ENCODE measurements around the gene LY6G5B. TPM values are rescaled to one million over a fixed set of nuclear protein-coding genes. Genes with fewer than 3 reads are reported as not detected.
A peak's percentile ranks its signal among the peaks of the same experiment; 100 is the strongest.

Gene LY6G5B
- total RNA-seq, 4 donors from 2014 or later: 0.70 to 9.5 (median 4.5) TPM

GRCh38 chr6:31676322-31676903, 6.6 kb downstream of the LY6G5B start:
- intact Hi-C loops (cut with DNase I): loop anchor here (5.0 kb wide), 1 partner anchor 91 kb away; no protein-coding TSS in a partner anchor
- Histone ChIP-seq H3K27me3 (no peaks in the 10 kb centered on the region), H3K4me3 (no peak overlapping the region), H3K27ac (no peak overlapping the region), H3K4me1 (peaks cover 0 to 15% (median 12%) of the 10 kb centered on the region in 3 donors), H3K36me3 (peaks cover 9 to 35% (median 12%) of the 10 kb centered on the region in 3 donors), H3K9me3 (no peaks in the 10 kb centered on the region)
- no peak for DNase-seq
- no peak for TF ChIP-seq POLR2A (IDR thresholded peaks at IDR 0.05)
- WGBS, 2 donors: 68 to 77% methylated on average over 4 of the region's 4 CpGs

GRCh38 chr6:31676904-31677303, 7.1 kb downstream of the LY6G5B start:
- Histone ChIP-seq H3K4me3 (no peak overlapping the region), H3K9me3 (no peaks in the 10 kb centered on the region), H3K27ac (no peak overlapping the region), H3K36me3 (peaks cover 4 to 30% (median 7%) of the 10 kb centered on the region in 3 donors), H3K4me1 (peaks cover 0 to 20% (median 16%) of the 10 kb centered on the region in 3 donors), H3K27me3 (no peaks in the 10 kb centered on the region)
- intact Hi-C loops (cut with DNase I): loop anchor here (5.0 kb wide), 1 partner anchor 90 kb away; no protein-coding TSS in a partner anchor
- DNase-seq: no peak
- 33 to 66% methylated on average over 6 of the region's 6 CpGs for WGBS, 2 donors
- no peak for TF ChIP-seq POLR2A (IDR thresholded peaks at IDR 0.05)
- no peak for TF ChIP-seq CTCF (IDR thresholded peaks at IDR 0.05)

GRCh38 chr6:31677955-31678354, 8.2 kb downstream of the LY6G5B start:
- intact Hi-C loops (cut with DNase I): loop anchor here (5.0 kb wide), 1 partner anchor 89 kb away; no protein-coding TSS in a partner anchor
- no peaks in the 10 kb centered on the region for H3K27me3 ChIP-seq
- H3K27ac ChIP-seq: no peak overlapping the region
- H3K36me3 ChIP-seq: peaks cover 0 to 20% (median 0%) of the 10 kb centered on the region in 3 donors
- no peak overlapping the region for H3K4me3 ChIP-seq
- DNase-seq: no peak
- 67 to 74% methylated on average over 8 of the region's 8 CpGs for WGBS, 2 donors
- no peak for TF ChIP-seq CTCF (IDR thresholded peaks at IDR 0.05)
- H3K9me3 ChIP-seq: no peaks in the 10 kb centered on the region
- H3K4me1 ChIP-seq: peaks cover 1 to 25% (median 16%) of the 10 kb centered on the region in 3 donors

- Histone ChIP-seq H3K4me3 (peak within 1 kb of the TSS; percentile 43 to 69 (median 62)), H3K27ac (peak within 1 kb of the TSS; percentile 65 to 85 (median 74)), H3K4me1 (peaks cover 4 to 36% (median 16%) of the 10 kb centered on the region in 3 donors), H3K27me3 (no peaks in the 10 kb centered on the region), H3K36me3 (peaks cover 0 to 14% (median 0%) of the 10 kb centered on the region in 3 donors), H3K9me3 (no peaks in the 10 kb centered on the region)
- TF ChIP-seq POLR2A (IDR thresholded peaks at IDR 0.05) (no peak), CTCF (IDR thresholded peaks at IDR 0.05) (peak; percentile 38 to 85 (median 73))
- WGBS, 2 donors: 5 to 6% methylated on average over 15 of the region's 17 CpGs
- peak; percentile 33 for DNase-seq
- intact Hi-C loops (cut with DNase I): loop anchor here (10.0 kb wide), 1 partner anchor 154 kb away; no protein-coding TSS in a partner anchor
These were observed 10.7 kb downstream of the LY6G5B start, which contains the start of gene LY6G5C for GRCh38 chr6:31680226-31681134. TSS of gene LY6G5C (minus strand) at chr6:31681067. CDS start at chr6:31680373, 694 bp downstream.

- Histone ChIP-seq H3K4me3 (peak overlapping the region; percentile 43 to 69 (median 62)), H3K27me3 (no peaks in the 10 kb centered on the region), H3K36me3 (peaks cover 0 to 19% (median 6%) of the 10 kb centered on the region in 3 donors), H3K9me3 (no peaks in the 10 kb centered on the region), H3K27ac (peak overlapping the region; percentile 65 to 85 (median 74)), H3K4me1 (peaks cover 4 to 36% (median 16%) of the 10 kb centered on the region in 3 donors)
- no peak for DNase-seq
- intact Hi-C loops (cut with DNase I): loop anchor here (10.0 kb wide), 1 partner anchor 154 kb away; no protein-coding TSS in a partner anchor
- WGBS, 2 donors: 0 to 2% methylated on average over 16 to 17 of the region's 40 CpGs
- TF ChIP-seq CTCF (IDR thresholded peaks at IDR 0.05) (peak in 3 of 6 experiments; percentile 13 to 31 (median 23)), POLR2A (IDR thresholded peaks at IDR 0.05) (peak in 1 of 4 donors; percentile 21)
These were observed 11.4 kb downstream of the LY6G5B start for GRCh38 chr6:31681135-31681671.
